ENCODE measurements around the gene PLAAT4. TPM values are rescaled to one million over a fixed set of nuclear protein-coding genes. Genes with fewer than 3 reads are reported as not detected.

The PLAAT4 gene
- total and polyA plus RNA-seq, 3 donors from 2014 or later, result 9.8 to 35.0 (median 14.2) TPM

- Histone ChIP-seq H3K36me3 (ENCODE audit: low read depth, missing control alignments) (no peaks in the 10 kb centered on the region), H3K4me3 (no peak overlapping the region), H3K27ac (no peak overlapping the region), H3K27me3 (no peaks in the 10 kb centered on the region), H3K9me3 (no peaks in the 10 kb centered on the region), H3K4me1 (no peaks in the 10 kb centered on the region)
- intact Hi-C loops (cut with DNase I; ENCODE audit: low total_unique reads), result no loop called here
- TF ChIP-seq CTCF (IDR thresholded peaks at IDR 0.05) (no peak), POLR2A (IDR thresholded peaks at IDR 0.05) (no peak)
- 67 to 75% methylated on average over 7 of the region's 7 CpGs for WGBS, 2 donors
- DNase-seq, result no peak
These were observed 21.0 kb downstream of the PLAAT4 start for GRCh38 chr11:63557570-63557969.

- no peak for DNase-seq
- 94 to 97% methylated on average over 6 to 7 of the region's 7 CpGs for WGBS, 2 donors
- H3K4me3 ChIP-seq, result no peak overlapping the region
These were observed 22.0 kb downstream of the PLAAT4 start for GRCh38 chr11:63558459-63559157.

GRCh38 chr11:63560506-63561180 lies 24.0 kb downstream of the PLAAT4 start:
- no peaks in the 10 kb centered on the region for H3K36me3 ChIP-seq (ENCODE audit: low read depth, missing control alignments)
- no peak for DNase-seq
- no peak overlapping the region for H3K27ac ChIP-seq
- 82 to 90% methylated on average over 7 of the region's 7 CpGs for WGBS, 2 donors
- intact Hi-C loops (cut with DNase I; ENCODE audit: low total_unique reads), result no loop called here
- no peaks in the 10 kb centered on the region for H3K9me3 ChIP-seq
- no peak overlapping the region for H3K4me3 ChIP-seq
- TF ChIP-seq CTCF (IDR thresholded peaks at IDR 0.05) (no peak), POLR2A (IDR thresholded peaks at IDR 0.05) (no peak)
- no peaks in the 10 kb centered on the region for H3K27me3 ChIP-seq
- H3K4me1 ChIP-seq, result no peaks in the 10 kb centered on the region

More at GRCh38 chr11:63558459-63559157, 22.0 kb downstream of the PLAAT4 start:
- H3K4me1 ChIP-seq, result no peaks in the 10 kb centered on the region
- no peak overlapping the region for H3K27ac ChIP-seq
- H3K36me3 ChIP-seq (ENCODE audit: low read depth, missing control alignments), result no peaks in the 10 kb centered on the region
- no peaks in the 10 kb centered on the region for H3K27me3 ChIP-seq
- intact Hi-C loops (cut with DNase I; ENCODE audit: low total_unique reads), result no loop called here
- no peak for TF ChIP-seq POLR2A (IDR thresholded peaks at IDR 0.05)
- TF ChIP-seq CTCF (IDR thresholded peaks at IDR 0.05), result no peak
- H3K9me3 ChIP-seq, result no peaks in the 10 kb centered on the region

- no peaks in the 10 kb centered on the region for H3K36me3 ChIP-seq (ENCODE audit: low read depth, missing control alignments)
- H3K9me3 ChIP-seq, result no peaks in the 10 kb centered on the region
- no peak within 1 kb of the TSS for H3K27ac ChIP-seq
- no peak within 1 kb of the TSS for H3K4me3 ChIP-seq
- no peaks in the 10 kb centered on the region for H3K27me3 ChIP-seq
- TF ChIP-seq CTCF (IDR thresholded peaks at IDR 0.05) (no peak), POLR2A (IDR thresholded peaks at IDR 0.05) (no peak)
- WGBS, 2 donors, result 93 to 94% methylated on average over 13 of the region's 13 CpGs
- H3K4me1 ChIP-seq, result no peaks in the 10 kb centered on the region
- no peak for DNase-seq
- intact Hi-C loops (cut with DNase I; ENCODE audit: low total_unique reads), result no loop called here
These were observed 26.8 kb downstream of the PLAAT4 start, which contains the start of gene PLAAT2 for GRCh38 chr11:63563201-63564055. PLAAT2 (minus strand) TSS chr11:63563379; CDS start chr11:63563324, 55 bp downstream.
